Prostate gland (tissue), 2 donors: ENCODE measurements around the gene L2HGDH. TPM values are rescaled to one million over a fixed set of nuclear protein-coding genes. Genes with fewer than 3 reads are reported as not detected.
A peak's percentile ranks its signal among the peaks of the same experiment; 100 is the strongest.
"Not testable (repeated sequence)": the region's sequence is repeated elsewhere in the genome, so short reads cannot be mapped to it uniquely, and the experiment has no call there.

ENCODE experiments used
- DNase-seq: peaks from one replicate; pipeline ENCODE4 v3.0.0-alpha.2; 2019; ENCODE audit warnings: low spot score
- H3K27ac ChIP-seq, 2 donors: fragments of 200-600 bp; sonication (generic); 2 replicates each; pipeline ENCODE4 v1.5.1; 2017 to 2019
- H3K27me3 ChIP-seq: fragments of 200-600 bp; sonication (generic); replicated peaks from 2 replicates; pipeline ENCODE4 v1.5.1; 2019; ENCODE audit not compliant: insufficient read depth
- H3K36me3 ChIP-seq, 2 donors: fragments of 200-600 bp; sonication (generic); 1 replicate in 1 of 2; 2 replicates in 1 of 2; pipeline versions ENCODE4 v1.5.1 to v1.8.1; 2017 to 2019
- H3K4me1 ChIP-seq: fragments of 200-600 bp; sonication (generic); replicated peaks from 2 replicates; pipeline ENCODE4 v1.5.1; 2019
- H3K4me3 ChIP-seq, 2 donors: fragments of 200-600 bp; sonication (generic); 2 replicates each; pipeline ENCODE4 v1.5.1; 2017 to 2019
- H3K9me3 ChIP-seq: fragments of 200-600 bp; sonication (generic); 2 replicates; pipeline ENCODE4 v1.5.1; 2017
- CTCF ChIP-seq, 4 experiments: fragments of 200-600 bp in 2 of 4; fragments of 450-650 bp in 2 of 4; sonication (generic) in 2 of 4; IDR thresholded peaks; 1 replicate in 3 of 4; 2 replicates in 1 of 4; pipeline ENCODE4 v1.5.1; 2016 to 2019; ENCODE audit warnings: antibody characterized with exemption in 4 of 4, mild to moderate bottlenecking in 2 of 4, moderate library complexity in 2 of 4
- POLR2A ChIP-seq: fragments of 450-650 bp; IDR thresholded peaks from one replicate; pipeline ENCODE4 v1.6.1; 2016; ENCODE audit warnings: antibody characterized with exemption, mild to moderate bottlenecking
- POLR2AphosphoS5 ChIP-seq: sonication (generic); formaldehyde crosslinking; IDR thresholded peaks from one replicate; pipeline ENCODE4 v1.6.1; 2017; ENCODE audit warnings: antibody characterized with exemption
- WGBS: methylation state at CpG from one replicate; pipeline ENCODE4 v1.1.5; 2018; 5-methylcytosine and 5-hydroxymethylcytosine counted together
- intact Hi-C: fragments of 100-400 bp; cut with DNase I; formaldehyde crosslinking; loops from one replicate; pipeline ENCODE4 v1.14.2; 2022
- total RNA-seq, 2 donors: library from RNA; depleted of rRNA; stranded (reverse); fragments of >200 nt; gene quantifications; one replicate each; pipeline ENCODE4 v1.1.0, GENCODE V29; 2016

L2HGDH gene
- total RNA-seq, 2 donors from 2014 or later = 5.6 to 6.5 TPM

DNA sequence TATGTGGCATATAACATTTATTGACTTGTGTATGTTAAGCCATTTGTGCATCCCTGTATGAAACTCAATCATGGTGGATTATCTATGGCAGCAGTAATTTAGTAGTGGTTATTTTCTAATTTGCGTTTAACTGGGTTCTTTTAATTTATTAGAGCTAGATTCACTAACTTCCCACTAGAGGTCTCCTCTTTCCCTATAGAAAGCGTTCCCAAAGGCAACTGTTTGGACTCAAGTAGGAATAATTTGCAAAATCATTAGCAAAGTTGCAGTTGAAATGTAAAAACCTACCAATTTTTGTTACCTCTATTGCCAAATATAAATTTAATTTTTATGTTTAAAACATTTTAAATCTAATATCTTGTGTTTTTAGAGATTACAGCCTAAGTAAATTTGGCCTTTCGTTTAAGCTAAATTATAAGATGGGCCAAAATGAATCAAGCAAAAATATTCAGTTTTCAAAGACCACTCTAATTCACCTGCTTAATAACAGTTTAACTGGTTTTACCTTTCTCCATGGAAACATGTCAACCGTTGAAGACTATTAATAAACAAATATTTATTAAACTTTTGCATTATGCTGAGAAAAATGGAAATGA lies 6.1 kb upstream of the L2HGDH start:
- intact Hi-C loops = loop anchor here (10.0 kb wide), 1 partner anchor 457 kb away; no protein-coding TSS in a partner anchor
- TF ChIP-seq POLR2A (no peak), CTCF (IDR thresholded peaks at IDR 0.05) (peak; percentile 28 to 81 (median 63)), POLR2AphosphoS5 (no peak)
- 41% methylated on average over 4 of the region's 4 CpGs for WGBS
- H3K27ac ChIP-seq = no peak overlapping the region
- H3K4me3 ChIP-seq = no peak overlapping the region
- H3K4me1 ChIP-seq = no peaks in the 10 kb centered on the region
- no peaks in the 10 kb centered on the region for H3K27me3 ChIP-seq
- no peaks in the 10 kb centered on the region for H3K9me3 ChIP-seq
- H3K36me3 ChIP-seq = no peaks in the 10 kb centered on the region
- no peak for DNase-seq

DNA sequence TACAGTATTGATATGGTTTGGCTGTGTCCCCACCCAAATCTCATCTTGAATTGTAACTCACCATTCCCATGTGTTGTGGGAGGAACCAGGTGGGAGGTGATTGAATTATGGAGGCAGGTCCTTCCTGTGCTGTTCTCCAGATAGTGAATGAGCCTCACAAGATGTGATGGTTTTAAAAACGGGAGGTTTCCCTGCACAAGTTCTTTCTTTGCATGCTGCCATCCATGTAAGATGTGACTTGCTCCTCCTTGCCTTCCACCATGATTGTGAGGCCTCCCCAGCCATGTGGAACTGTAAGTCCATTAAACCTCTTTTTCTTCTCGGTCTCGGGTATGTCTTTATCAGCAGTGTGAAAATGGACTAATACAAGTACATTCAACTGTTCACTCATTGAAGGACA lies 2.1 kb upstream of the L2HGDH start:
- not testable (repeated sequence) for H3K9me3 ChIP-seq, H3K4me3 ChIP-seq, H3K27me3 ChIP-seq, H3K4me1 ChIP-seq, H3K36me3 ChIP-seq, DNase-seq, H3K27ac ChIP-seq
- WGBS = 97% methylated on average over 3 of the region's 3 CpGs
- intact Hi-C loops = loop anchor here (5.0 to 10.0 kb wide), 2 partner anchors 447 to 461 kb away; no protein-coding TSS in a partner anchor

GRCh38 chr14:50312734-50313054 lies 665 bp upstream of the L2HGDH start:
- Histone ChIP-seq H3K36me3 (no peaks in the 10 kb centered on the region), H3K27ac (peak overlapping the region; percentile 93 to 94), H3K9me3 (no peaks in the 10 kb centered on the region), H3K4me3 (peak overlapping the region; percentile 55 to 71), H3K27me3 (no peaks in the 10 kb centered on the region), H3K4me1 (no peaks in the 10 kb centered on the region)
- intact Hi-C loops = loop anchor here (2.0 to 10.0 kb wide), 3 partner anchors 220 to 462 kb away; partner anchors contain the start of gene MAP4K5
- peak; percentile 61 for DNase-seq
- WGBS = 2% methylated on average over 18 of the region's 18 CpGs
- TF ChIP-seq CTCF (IDR thresholded peaks at IDR 0.05) (no peak), POLR2AphosphoS5 (no peak), POLR2A (no peak)

DNA sequence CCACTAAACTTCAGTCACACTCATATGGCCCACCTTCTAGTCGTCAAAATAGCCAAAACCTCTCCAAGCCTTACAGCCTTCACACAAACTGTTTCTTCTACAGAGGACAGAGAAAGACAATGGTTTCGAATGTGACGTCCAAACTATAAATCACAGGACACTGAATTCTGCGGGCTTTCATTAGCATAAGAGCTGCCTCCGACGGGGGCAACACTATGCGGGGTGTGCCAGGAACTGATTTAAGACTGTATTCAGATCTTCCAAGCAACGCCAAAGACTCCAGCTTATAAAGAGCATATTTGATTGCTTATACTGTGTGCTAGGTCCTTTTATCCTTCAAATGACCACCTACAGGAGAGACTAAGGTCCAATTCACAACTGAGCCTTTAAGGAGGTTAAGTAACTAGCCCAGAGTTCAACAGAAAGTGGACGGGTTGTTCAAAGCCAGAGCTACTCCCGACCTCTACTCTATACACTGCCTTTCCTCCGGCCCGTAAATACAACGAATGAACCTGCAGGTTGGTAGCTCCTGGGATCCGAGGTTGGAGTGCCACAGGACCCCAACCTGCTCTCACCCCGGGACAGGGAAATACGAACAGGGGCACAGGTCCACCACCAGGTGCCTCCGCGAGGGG lies 575 bp downstream of the L2HGDH start:
- Histone ChIP-seq H3K36me3 (no peaks in the 10 kb centered on the region), H3K27me3 (no peaks in the 10 kb centered on the region), H3K4me1 (no peaks in the 10 kb centered on the region), H3K9me3 (no peaks in the 10 kb centered on the region), H3K4me3 (peak overlapping the region; percentile 55 to 71), H3K27ac (peak overlapping the region; percentile 93 to 94)
- no peak for DNase-seq
- WGBS = 2% methylated on average over 18 of the region's 18 CpGs
- TF ChIP-seq CTCF (IDR thresholded peaks at IDR 0.05) = no peak
- no peak for TF ChIP-seq POLR2AphosphoS5
- TF ChIP-seq POLR2A = no peak
- intact Hi-C loops = loop anchor here (5.0 to 10.0 kb wide), 2 partner anchors 444 to 463 kb away; no protein-coding TSS in a partner anchor

GRCh38 chr14:50310445-50310844 lies 1.6 kb downstream of the L2HGDH start:
- intact Hi-C loops = loop anchor here (5.0 to 10.0 kb wide), 2 partner anchors 443 to 464 kb away; no protein-coding TSS in a partner anchor
- TF ChIP-seq POLR2AphosphoS5 = no peak
- TF ChIP-seq CTCF (IDR thresholded peaks at IDR 0.05) = no peak
- no peak for TF ChIP-seq POLR2A
- no peaks in the 10 kb centered on the region for H3K27me3 ChIP-seq

More at GRCh38 chr14:50310445-50310844, 1.6 kb downstream of the L2HGDH start:
- Histone ChIP-seq H3K4me3 (no peak overlapping the region), H3K4me1 (no peaks in the 10 kb centered on the region), H3K36me3 (no peaks in the 10 kb centered on the region), H3K9me3 (no peaks in the 10 kb centered on the region), H3K27ac (no peak overlapping the region)
- 96% methylated on average over 4 of the region's 4 CpGs for WGBS
- no peak for DNase-seq
